ENCODE data around the gene PCDHA3.
"Not testable (repeated sequence)": the region's sequence is repeated elsewhere in the genome, so short reads cannot be mapped to it uniquely, and the experiment has no call there.

Gene PCDHA3

DNA sequence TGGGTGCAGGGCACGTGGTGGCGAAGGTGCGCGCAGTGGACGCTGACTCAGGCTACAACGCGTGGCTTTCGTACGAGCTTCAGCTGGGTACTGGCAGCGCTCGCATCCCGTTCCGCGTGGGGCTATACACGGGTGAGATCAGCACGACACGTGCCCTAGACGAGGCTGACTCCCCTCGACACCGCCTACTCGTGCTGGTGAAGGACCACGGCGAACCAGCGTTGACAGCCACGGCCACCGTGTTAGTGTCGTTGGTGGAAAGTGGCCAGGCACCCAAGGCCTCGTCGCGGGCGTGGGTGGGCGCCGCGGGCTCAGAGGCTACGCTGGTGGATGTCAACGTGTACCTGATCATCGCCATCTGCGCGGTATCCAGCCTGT, 4.2 kb upstream of the PCDHA3 start:
- Histone ChIP-seq H3K4me1 (ENCODE audit: insufficient read depth, low read length) (no peaks in the 10 kb centered on the region), H3K27me3 (ENCODE audit: insufficient read depth, low read length) (no peaks in the 10 kb centered on the region), H3K4me3 (ENCODE audit: low read length) (no peak overlapping the region), H3K36me3 (ENCODE audit: insufficient read depth, low read length) (peaks cover 2% of the 10 kb centered on the region), H2AFZ (ENCODE audit: low read depth, low read length) (no peak overlapping the region), H3K9me3 (ENCODE audit: low read length) (peaks cover 29% of the 10 kb centered on the region)

DNA sequence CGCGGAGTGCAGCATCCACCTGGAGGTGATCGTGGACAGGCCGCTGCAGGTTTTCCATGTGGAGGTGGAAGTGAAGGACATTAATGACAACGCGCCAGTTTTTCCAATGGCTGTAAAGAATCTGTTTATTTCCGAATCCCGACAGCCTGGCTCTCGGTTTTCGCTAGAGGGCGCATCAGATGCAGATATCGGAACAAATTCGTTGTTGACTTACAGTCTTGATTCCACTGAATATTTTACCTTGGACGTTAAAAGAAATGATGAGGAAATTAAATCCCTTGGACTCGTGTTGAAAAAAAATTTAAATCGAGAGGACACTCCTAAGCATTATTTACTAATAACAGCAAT, 611 bp downstream of the PCDHA3 start:
- Histone ChIP-seq H3K9me3 (ENCODE audit: low read length) (peaks cover 32% of the 10 kb centered on the region), H3K4me3 (ENCODE audit: low read length) (no peak overlapping the region), H3K27me3 (ENCODE audit: insufficient read depth, low read length) (no peaks in the 10 kb centered on the region), H3K4me1 (ENCODE audit: insufficient read depth, low read length) (no peaks in the 10 kb centered on the region), H2AFZ (ENCODE audit: low read depth, low read length) (no peak overlapping the region), H3K36me3 (ENCODE audit: insufficient read depth, low read length) (peaks cover 4% of the 10 kb centered on the region)

DNA sequence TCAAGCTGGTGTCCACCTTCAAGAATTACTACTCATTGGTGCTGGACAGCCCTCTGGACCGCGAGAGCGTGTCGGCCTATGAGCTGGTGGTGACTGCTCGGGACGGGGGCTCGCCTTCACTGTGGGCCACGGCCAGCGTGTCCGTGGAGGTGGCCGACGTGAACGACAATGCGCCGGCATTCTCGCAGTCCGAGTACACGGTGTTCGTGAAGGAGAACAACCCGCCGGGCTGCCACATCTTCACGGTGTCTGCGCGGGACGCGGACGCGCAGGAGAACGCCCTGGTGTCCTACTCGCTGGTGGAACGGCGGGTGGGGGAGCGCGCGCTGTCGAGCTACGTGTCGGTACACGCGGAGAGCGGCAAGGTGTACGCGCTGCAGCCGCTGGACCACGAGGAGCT, 1.5 kb downstream of the PCDHA3 start:
- not testable (repeated sequence) for H3K36me3 ChIP-seq (ENCODE audit: insufficient read depth, low read length); H3K4me1 ChIP-seq (ENCODE audit: insufficient read depth, low read length); H3K4me3 ChIP-seq (ENCODE audit: low read length); H2AFZ ChIP-seq (ENCODE audit: low read depth, low read length); H3K27me3 ChIP-seq (ENCODE audit: insufficient read depth, low read length)
- H3K9me3 ChIP-seq (ENCODE audit: low read length): peaks cover 27% of the 10 kb centered on the region

DNA sequence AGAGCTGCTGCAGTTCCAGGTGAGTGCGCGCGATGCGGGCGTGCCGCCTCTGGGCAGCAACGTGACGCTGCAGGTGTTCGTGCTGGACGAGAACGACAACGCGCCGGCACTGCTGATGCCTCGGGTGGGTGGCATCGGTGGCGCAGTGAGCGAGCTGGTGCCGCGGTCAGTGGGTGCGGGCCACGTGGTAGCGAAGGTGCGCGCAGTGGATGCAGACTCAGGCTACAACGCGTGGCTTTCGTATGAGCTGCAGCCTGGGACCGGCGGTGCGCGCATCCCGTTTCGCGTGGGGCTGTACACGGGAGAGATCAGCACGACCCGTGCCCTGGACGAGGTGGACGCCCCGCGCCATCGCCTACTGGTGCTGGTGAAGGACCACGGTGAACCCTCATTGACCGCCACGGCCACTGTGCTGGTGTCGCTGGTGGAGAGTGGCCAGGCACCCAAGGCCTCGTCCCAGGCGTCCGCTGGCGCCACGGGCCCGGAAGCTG, 2.0 kb downstream of the PCDHA3 start:
- peaks cover 27% of the 10 kb centered on the region for H3K9me3 ChIP-seq (ENCODE audit: low read length)
- H3K36me3 ChIP-seq (ENCODE audit: insufficient read depth, low read length): peaks cover 4% of the 10 kb centered on the region
- no peaks in the 10 kb centered on the region for H3K4me1 ChIP-seq (ENCODE audit: insufficient read depth, low read length)
- no peaks in the 10 kb centered on the region for H3K27me3 ChIP-seq (ENCODE audit: insufficient read depth, low read length)
- H2AFZ ChIP-seq (ENCODE audit: low read depth, low read length): no peak overlapping the region
- H3K4me3 ChIP-seq (ENCODE audit: low read length): no peak overlapping the region

DNA sequence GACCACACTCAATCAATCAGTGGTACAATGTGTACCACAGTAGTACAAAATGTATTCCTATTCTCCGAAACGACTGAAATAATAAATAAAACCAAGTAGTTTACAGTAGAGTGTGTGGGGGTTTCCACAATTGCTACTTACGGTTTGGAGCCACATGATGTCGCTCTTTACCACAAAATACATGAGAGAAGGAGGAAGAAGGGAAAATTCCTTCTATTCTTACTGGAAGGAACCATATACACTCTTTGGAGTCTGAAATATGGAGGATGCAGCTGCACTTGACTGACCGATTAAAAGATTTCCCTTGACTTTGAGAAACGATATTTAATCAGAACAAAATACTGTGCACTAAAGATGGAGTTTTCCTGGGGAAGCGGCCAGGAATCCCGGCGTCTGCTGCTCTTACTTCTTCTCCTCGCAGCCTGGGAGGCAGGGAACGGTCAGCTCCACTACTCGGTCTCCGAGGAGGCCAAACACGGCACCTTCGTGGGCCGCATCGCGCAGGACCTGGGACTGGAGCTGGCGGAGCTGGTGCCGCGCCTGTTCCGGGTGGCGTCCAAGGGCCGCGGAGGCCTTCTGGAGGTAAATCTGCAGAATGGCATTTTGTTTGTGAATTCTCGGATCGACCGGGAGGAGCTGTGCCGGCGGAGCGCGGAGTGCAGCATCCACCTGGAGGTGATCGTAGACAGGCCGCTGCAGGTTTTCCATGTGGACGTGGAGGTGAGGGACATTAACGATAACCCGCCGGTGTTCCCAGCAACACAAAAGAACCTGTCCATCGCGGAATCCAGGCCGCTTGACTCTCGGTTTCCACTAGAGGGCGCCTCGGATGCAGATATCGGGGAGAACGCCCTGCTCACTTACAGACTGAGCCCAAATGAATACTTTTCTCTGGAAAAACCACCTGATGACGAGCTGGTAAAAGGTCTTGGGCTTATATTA, 6.2 kb downstream of the PCDHA3 start, which contains the start of gene PCDHA4:
PCDHA4 (plus strand) TSS at position 235 of the 942 bp plus-strand sequence.
- Histone ChIP-seq H3K4me1 (ENCODE audit: insufficient read depth, low read length) (peaks cover 2% of the 10 kb centered on the region), H3K4me3 (ENCODE audit: low read length) (peak within 1 kb of the TSS; percentile 90), H3K9me3 (ENCODE audit: low read length) (peaks cover 30% of the 10 kb centered on the region), H3K36me3 (ENCODE audit: insufficient read depth, low read length) (peaks cover 15% of the 10 kb centered on the region), H3K27me3 (ENCODE audit: insufficient read depth, low read length) (no peaks in the 10 kb centered on the region), H2AFZ (ENCODE audit: low read depth, low read length) (peak within 1 kb of the TSS; percentile 88)

DNA sequence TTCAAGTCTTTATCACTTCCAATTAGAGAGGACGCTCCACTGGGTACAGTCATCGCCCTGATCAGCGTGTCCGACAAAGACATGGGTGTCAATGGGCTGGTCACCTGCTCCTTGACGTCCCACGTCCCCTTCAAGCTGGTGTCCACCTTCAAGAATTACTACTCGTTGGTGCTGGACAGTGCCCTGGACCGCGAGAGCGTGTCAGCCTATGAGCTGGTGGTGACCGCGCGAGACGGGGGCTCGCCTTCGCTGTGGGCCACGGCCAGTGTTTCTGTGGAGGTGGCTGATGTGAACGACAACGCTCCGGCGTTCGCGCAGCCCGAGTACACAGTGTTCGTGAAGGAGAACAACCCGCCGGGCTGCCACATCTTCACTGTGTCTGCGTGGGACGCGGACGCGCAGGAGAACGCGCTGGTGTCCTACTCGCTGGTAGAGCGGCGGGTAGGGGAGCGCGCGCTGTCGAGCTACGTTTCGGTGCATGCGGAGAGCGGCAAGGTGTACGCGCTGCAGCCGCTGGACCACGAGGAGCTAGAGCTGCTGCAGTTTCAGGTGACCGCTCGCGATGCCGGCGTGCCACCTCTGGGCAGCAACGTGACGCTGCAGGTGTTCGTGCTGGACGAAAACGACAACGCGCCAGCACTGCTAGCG, 7.5 kb downstream of the PCDHA3 start:
- H2AFZ ChIP-seq (ENCODE audit: low read depth, low read length); H3K4me1 ChIP-seq (ENCODE audit: insufficient read depth, low read length); H3K27me3 ChIP-seq (ENCODE audit: insufficient read depth, low read length): not testable (repeated sequence)
- Histone ChIP-seq H3K4me3 (ENCODE audit: low read length) (peak overlapping the region; percentile 90), H3K9me3 (ENCODE audit: low read length) (peaks cover 17% of the 10 kb centered on the region), H3K36me3 (ENCODE audit: insufficient read depth, low read length) (peaks cover 15% of the 10 kb centered on the region)

DNA sequence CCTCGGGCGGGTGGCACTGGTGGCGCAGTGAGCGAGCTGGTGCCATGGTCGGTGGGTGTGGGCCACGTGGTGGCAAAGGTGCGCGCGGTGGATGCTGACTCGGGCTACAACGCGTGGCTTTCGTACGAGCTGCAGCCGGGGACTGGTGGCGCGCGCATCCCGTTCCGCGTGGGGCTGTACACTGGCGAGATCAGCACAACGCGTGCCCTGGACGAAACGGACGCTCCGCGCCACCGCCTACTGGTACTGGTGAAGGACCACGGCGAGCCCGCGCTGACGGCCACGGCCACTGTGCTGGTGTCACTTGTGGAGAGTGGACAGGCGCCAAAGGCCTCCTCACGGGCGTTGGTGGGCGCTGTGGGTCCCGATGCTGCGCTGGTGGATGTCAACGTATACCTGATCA, 8.0 kb downstream of the PCDHA3 start:
- no peak overlapping the region for H2AFZ ChIP-seq (ENCODE audit: low read depth, low read length)
- peaks cover 16% of the 10 kb centered on the region for H3K36me3 ChIP-seq (ENCODE audit: insufficient read depth, low read length)
- H3K4me1 ChIP-seq (ENCODE audit: insufficient read depth, low read length): peaks cover 2% of the 10 kb centered on the region
- no peaks in the 10 kb centered on the region for H3K27me3 ChIP-seq (ENCODE audit: insufficient read depth, low read length)
- peaks cover 20% of the 10 kb centered on the region for H3K9me3 ChIP-seq (ENCODE audit: low read length)
- no peak overlapping the region for H3K4me3 ChIP-seq (ENCODE audit: low read length)

DNA sequence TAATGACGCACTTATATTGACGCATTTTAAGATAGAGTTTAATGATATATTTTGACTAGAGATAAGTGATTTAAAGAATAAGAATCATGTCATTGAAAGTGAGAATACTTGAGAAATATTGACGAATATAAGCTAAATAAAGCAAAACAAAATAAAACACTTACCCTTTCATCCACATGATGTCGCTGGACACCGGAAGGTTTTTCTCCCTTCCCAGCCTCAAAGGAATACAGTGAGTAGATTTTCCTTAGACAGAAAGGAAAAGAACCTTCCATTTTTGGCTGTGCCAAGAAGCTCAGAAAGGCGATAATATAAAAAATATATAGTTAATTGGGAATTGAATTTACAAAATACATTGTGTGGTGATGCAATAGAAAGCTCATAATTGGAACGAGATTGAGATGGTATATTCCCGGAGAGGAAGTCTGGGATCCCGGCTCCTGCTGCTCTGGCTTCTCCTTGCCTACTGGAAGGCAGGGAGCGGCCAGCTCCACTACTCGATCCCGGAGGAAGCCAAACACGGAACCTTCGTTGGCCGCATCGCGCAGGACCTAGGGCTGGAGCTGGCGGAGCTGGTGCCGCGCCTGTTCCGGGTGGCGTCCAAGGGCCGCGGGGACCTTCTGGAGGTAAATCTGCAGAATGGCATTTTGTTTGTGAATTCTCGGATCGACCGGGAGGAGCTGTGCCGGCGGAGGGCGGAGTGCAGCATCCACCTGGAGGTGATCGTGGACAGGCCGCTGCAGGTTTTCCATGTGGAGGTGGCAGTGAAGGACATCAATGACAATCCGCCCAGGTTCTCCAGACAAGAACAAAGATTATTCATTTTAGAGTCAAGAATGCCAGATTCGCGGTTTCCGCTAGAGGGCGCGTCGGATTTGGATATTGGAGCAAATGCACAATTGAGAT, 20.8 kb downstream of the PCDHA3 start, which contains the start of gene PCDHA5:
PCDHA5 (plus strand) TSS at position 239 of the 906 bp plus-strand sequence.
- H3K9me3 ChIP-seq (ENCODE audit: low read length): peaks cover 34% of the 10 kb centered on the region
- no peak within 1 kb of the TSS for H3K4me3 ChIP-seq (ENCODE audit: low read length)

DNA sequence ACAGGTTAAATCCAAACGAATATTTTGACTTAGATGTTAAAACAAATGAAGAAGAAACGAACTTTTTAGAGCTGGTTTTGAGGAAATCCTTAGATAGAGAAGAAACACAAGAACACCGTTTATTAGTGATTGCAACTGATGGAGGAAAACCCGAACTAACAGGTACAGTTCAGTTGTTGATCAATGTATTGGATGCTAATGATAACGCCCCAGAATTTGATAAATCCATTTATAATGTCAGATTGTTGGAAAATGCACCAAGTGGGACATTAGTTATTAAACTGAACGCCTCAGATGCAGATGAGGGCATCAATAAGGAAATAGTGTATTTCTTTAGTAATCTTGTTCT, 21.4 kb downstream of the PCDHA3 start:
- Histone ChIP-seq H3K4me1 (ENCODE audit: insufficient read depth, low read length) (no peaks in the 10 kb centered on the region), H3K4me3 (ENCODE audit: low read length) (no peak overlapping the region), H3K9me3 (ENCODE audit: low read length) (peaks cover 28% of the 10 kb centered on the region), H3K36me3 (ENCODE audit: insufficient read depth, low read length) (peaks cover 29% of the 10 kb centered on the region), H3K27me3 (ENCODE audit: insufficient read depth, low read length) (no peaks in the 10 kb centered on the region), H2AFZ (ENCODE audit: low read depth, low read length) (no peak overlapping the region)

More for the DNA sequence above, 20.8 kb downstream of the PCDHA3 start, which contains the start of gene PCDHA5:
- Histone ChIP-seq H2AFZ (ENCODE audit: low read depth, low read length) (no peak within 1 kb of the TSS), H3K27me3 (ENCODE audit: insufficient read depth, low read length) (no peaks in the 10 kb centered on the region), H3K36me3 (ENCODE audit: insufficient read depth, low read length) (peaks cover 34% of the 10 kb centered on the region), H3K4me1 (ENCODE audit: insufficient read depth, low read length) (no peaks in the 10 kb centered on the region)

DNA sequence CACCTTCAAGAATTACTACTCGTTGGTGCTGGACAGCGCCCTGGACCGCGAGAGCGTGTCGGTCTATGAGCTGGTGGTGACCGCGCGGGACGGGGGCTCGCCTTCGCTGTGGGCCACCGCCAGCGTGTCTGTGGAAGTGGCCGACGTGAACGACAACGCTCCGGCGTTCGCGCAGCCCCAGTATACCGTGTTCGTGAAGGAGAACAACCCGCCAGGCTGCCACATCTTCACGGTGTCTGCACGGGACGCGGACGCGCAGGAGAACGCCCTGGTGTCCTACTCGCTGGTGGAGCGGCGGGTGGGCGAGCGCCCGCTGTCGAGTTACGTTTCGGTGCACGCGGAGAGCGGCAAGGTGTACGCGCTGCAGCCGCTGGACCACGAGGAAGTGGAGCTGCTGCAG, 22.1 kb downstream of the PCDHA3 start:
- not testable (repeated sequence) for H3K27me3 ChIP-seq (ENCODE audit: insufficient read depth, low read length); H2AFZ ChIP-seq (ENCODE audit: low read depth, low read length); H3K4me1 ChIP-seq (ENCODE audit: insufficient read depth, low read length); H3K4me3 ChIP-seq (ENCODE audit: low read length)
- H3K9me3 ChIP-seq (ENCODE audit: low read length): peaks cover 28% of the 10 kb centered on the region
- peaks cover 26% of the 10 kb centered on the region for H3K36me3 ChIP-seq (ENCODE audit: insufficient read depth, low read length)

DNA sequence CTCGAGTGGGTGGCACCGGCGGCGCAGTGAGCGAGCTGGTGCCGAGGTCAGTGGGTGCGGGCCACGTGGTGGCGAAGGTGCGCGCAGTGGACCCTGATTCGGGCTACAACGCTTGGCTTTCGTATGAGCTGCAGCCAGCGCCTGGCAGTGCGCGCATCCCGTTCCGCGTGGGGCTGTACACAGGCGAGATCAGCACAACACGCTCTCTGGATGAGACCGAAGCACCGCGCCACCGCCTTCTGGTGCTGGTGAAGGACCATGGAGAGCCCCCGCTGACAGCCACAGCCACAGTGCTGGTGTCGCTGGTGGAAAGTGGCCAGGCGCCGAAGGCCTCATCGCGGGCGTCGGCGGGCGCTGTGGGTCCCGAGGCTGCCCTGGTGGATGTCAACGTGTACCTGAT, 22.6 kb downstream of the PCDHA3 start:
- Histone ChIP-seq H3K36me3 (ENCODE audit: insufficient read depth, low read length) (peaks cover 25% of the 10 kb centered on the region), H3K9me3 (ENCODE audit: low read length) (peaks cover 26% of the 10 kb centered on the region), H2AFZ (ENCODE audit: low read depth, low read length) (no peak overlapping the region), H3K4me1 (ENCODE audit: insufficient read depth, low read length) (no peaks in the 10 kb centered on the region), H3K4me3 (ENCODE audit: low read length) (no peak overlapping the region), H3K27me3 (ENCODE audit: insufficient read depth, low read length) (no peaks in the 10 kb centered on the region)

DNA sequence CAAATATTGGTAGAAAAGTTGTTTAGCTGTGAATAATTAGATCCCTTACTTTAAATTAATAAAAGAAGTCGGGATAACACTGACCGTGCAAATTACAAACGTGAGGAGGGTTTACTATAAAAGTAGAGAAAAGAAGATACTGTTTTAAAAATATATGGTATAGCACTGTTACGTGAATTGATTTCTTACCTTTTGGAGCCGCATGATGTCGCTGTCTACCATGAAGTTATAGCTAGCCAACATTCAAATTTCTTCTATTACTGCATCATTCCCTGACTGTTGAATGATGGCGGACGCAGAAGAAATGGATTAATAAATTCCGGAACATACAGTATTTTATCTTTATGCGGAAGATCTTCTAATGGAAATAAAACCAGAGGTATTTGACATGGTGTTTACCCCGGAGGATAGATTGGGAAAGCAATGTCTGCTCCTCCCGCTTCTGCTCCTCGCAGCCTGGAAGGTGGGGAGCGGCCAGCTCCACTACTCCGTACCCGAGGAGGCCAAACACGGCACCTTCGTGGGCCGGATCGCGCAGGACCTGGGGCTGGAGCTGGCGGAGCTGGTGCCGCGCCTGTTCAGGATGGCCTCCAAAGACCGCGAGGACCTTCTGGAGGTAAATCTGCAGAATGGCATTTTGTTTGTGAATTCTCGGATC, 27.0 kb downstream of the PCDHA3 start, which contains the start of gene PCDHA6:
PCDHA6 (plus strand) TSS at position 257 of the 658 bp plus-strand sequence; CDS start at position 389, 132 bp downstream.
- peaks cover 34% of the 10 kb centered on the region for H3K36me3 ChIP-seq (ENCODE audit: insufficient read depth, low read length)
- H3K4me1 ChIP-seq (ENCODE audit: insufficient read depth, low read length): peaks cover 4% of the 10 kb centered on the region
- H3K4me3 ChIP-seq (ENCODE audit: low read length): peak within 1 kb of the TSS; percentile 78
- H3K9me3 ChIP-seq (ENCODE audit: low read length): peaks cover 33% of the 10 kb centered on the region
- peak within 1 kb of the TSS; percentile 80 for H2AFZ ChIP-seq (ENCODE audit: low read depth, low read length)
- H3K27me3 ChIP-seq (ENCODE audit: insufficient read depth, low read length): no peaks in the 10 kb centered on the region
